SH-SY5Y (cell line): ENCODE measurements around the gene NME4.

ENCODE experiments used
- GATA2 ChIP-seq: IDR thresholded peaks from 2 replicates; pipeline ENCODE4 v1.6.1; 2011; ENCODE audit warnings: mild to moderate bottlenecking, low read depth, low read length
- GATA3 ChIP-seq: IDR thresholded peaks from 2 replicates; pipeline ENCODE4 v1.6.1; 2011; ENCODE audit warnings: low read depth, mild to moderate bottlenecking, low read length, moderate library complexity

- TF ChIP-seq GATA2, result no peak
- TF ChIP-seq GATA3, result no peak
These were observed 13.5 kb upstream of the NME4 start for GRCh38 chr16:383326-384051.
